Right cardiac atrium (tissue), 5 donors: ENCODE measurements around the gene ATP9A. TPM values are rescaled to one million over a fixed set of nuclear protein-coding genes. Genes with fewer than 3 reads are reported as not detected.
A peak's percentile ranks its signal among the peaks of the same experiment; 100 is the strongest.

Source experiments
- ATAC-seq, 2 donors: fragments of 200-7000 bp; cut with Tn5 transposase; one replicate each; pipeline versions ENCODE4 v1.8.0 to v1.9.1; 2020; ENCODE audit warnings: moderate library complexity in 2 of 2, mild to moderate bottlenecking in 1 of 2
- DNase-seq, 3 donors: peaks; one replicate each; pipeline ENCODE4 v3.0.0-alpha.2; 2020
- H3K27ac ChIP-seq: one replicate; pipeline ENCODE4 v1.5.1; 2013; ENCODE audit warnings: mild to moderate bottlenecking, low read length, control low read depth, moderate library complexity
- H3K27me3 ChIP-seq: one replicate; pipeline ENCODE4 v1.6.1; 2013; ENCODE audit not compliant: control insufficient read depth, insufficient read depth
- H3K4me1 ChIP-seq: one replicate; pipeline ENCODE4 v1.6.1; 2013; ENCODE audit warnings: low read length; ENCODE audit not compliant: control insufficient read depth, insufficient read depth
- H3K4me3 ChIP-seq: one replicate; pipeline ENCODE4 v1.5.1; 2013; ENCODE audit warnings: low read length, control low read depth
- H3K9me3 ChIP-seq: one replicate; pipeline ENCODE4 v1.6.1; 2013; ENCODE audit warnings: low read length; ENCODE audit not compliant: control insufficient read depth
- WGBS: extraction: QIAGEN DNeasy Blood & Tissue Kit; methylation state at CpG from one replicate; pipeline ENCODE4 v1.1.7; 2013; 5-methylcytosine and 5-hydroxymethylcytosine counted together
- intact Hi-C, 4 donors: fragments of 100-400 bp; cut with DNase I; formaldehyde crosslinking; loops; one replicate each; pipeline versions ENCODE4 v1.11.0 to v1.14.0; 2022 to 2023
- polyA plus RNA-seq: library from polyadenylated mRNA; stranded (reverse); fragments of 200-250 nt; gene quantifications from one replicate; pipeline ENCODE4 v1.2.3, GENCODE V29; 2013
- total RNA-seq, 4 donors: library from RNA; stranded (reverse); fragmentation: NEBNext Ultra II Directional; extraction: Animal tissue kit (Norgen Biotek cat#: 25700); gene quantifications; one replicate each; pipeline ENCODE4 v1.2.1, GENCODE V29; 2021
- donor health status: healthy with polysubstance abuse.
- donor health status: DM: no; HTN: yes; CAD: no.
- donor health status: DM: no; HTN: no; CAD: no.
- donor health status: DM: no; HTN: yes; CAD: no; lungs with severe emphysema.
- donor health status: DM: yes; HTN: yes; CAD: no.

The ATP9A gene
- total and polyA plus RNA-seq, 5 donors, result 6.2 to 23.9 (median 19.4) TPM

DNA sequence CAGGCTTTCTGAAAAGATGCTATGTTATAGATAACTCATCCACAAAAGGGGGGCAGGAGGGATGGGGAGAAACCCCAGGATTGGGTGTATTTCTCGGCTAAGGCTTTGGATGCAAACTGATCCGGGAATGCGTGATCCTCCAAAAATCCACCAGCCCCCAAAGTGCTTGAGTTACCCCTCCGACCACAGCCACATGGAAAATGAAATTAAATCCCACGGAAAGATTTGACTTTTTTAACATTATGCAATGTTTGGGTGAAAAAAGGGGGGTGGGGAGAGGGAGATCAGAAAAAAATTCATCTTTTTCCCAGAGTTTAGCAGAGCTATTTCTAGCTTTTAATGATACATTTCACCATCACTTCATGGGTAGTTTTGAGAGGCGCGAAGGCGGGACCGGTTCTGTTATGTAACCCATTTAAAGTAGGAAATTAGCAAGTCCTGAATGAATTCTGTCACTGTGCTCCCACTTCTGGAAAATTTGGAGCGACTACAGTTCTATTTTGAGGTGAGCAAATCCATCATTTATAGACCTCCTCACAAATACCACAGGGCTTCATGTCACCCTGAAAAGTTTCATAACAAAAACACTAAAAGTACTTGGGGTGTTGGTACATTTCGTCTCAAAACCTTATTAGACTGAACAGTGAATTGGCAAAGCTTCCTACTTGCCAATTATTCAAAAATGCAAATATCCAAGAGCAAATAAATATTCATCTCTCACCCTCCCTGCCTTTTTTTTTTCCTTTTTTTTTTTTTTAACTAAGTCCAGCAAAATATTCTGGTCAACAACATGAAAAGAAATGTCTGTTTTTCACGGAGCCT lies 173.7 kb downstream of the ATP9A start:
- no peak overlapping the region for H3K27ac ChIP-seq
- 57% methylated on average over 12 of the region's 12 CpGs for WGBS
- DNase-seq (peak in 1 of 3 donors; percentile 70), ATAC-seq (peak in 1 of 2 donors; percentile 24)
- no peaks in the 10 kb centered on the region for H3K4me1 ChIP-seq
- intact Hi-C loops, result loop anchor here (2.0 to 5.0 kb wide), 3 partner anchors 207 to 222 kb away; no protein-coding TSS in a partner anchor
- H3K4me3 ChIP-seq, result no peak overlapping the region
- H3K27me3 ChIP-seq, result no peaks in the 10 kb centered on the region
- H3K9me3 ChIP-seq, result no peaks in the 10 kb centered on the region

DNA sequence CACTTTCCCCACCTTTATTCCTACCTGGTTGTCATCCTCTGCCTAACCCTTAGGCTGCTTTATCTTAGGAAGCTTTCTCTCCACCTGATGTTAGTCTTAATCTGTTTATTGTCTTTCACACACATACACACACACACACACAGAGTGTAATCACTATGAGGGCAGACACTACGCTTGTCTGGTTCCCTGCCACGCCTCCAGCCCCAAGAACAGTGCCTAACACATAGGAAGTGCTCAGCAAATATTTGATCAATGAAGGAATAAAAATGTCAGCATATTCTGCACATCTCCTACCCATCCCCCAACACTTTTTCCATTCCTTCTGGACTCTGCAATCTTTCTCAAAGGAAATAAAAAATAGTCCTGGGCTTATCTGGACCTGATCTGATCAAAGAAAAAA lies 174.6 kb downstream of the ATP9A start:
- Histone ChIP-seq H3K4me1 (no peaks in the 10 kb centered on the region), H3K4me3 (no peak overlapping the region), H3K9me3 (no peaks in the 10 kb centered on the region), H3K27me3 (no peaks in the 10 kb centered on the region), H3K27ac (no peak overlapping the region)
- intact Hi-C loops, result no loop called here
- ATAC-seq, result no peak
- WGBS, result 97% methylated on average over 2 of the region's 2 CpGs
- DNase-seq, result no peak

DNA sequence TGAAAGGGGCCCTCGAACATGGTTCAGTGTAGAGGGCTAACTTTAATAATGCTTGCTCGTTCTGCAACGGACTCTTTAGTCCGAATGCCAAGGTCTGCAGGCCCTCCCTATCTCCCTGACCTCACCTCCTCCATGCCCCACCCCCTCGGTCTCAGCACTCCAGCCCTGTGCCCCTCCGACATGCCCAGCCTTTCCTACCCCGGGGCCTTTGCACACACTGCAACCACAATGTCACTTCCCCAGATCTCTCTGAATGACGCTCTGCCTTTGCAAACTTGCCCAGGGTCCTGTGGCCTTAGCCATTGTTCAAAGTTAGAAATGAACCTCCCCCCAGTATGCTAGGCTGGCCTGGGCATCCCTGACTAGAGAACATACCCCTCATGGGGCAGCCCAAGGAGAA lies 175.6 kb downstream of the ATP9A start:
- Histone ChIP-seq H3K4me1 (no peaks in the 10 kb centered on the region), H3K9me3 (no peaks in the 10 kb centered on the region), H3K4me3 (no peak overlapping the region), H3K27me3 (no peaks in the 10 kb centered on the region), H3K27ac (no peak overlapping the region)
- intact Hi-C loops, result no loop called here
- DNase-seq (no peak), ATAC-seq (no peak)
- WGBS, result 96% methylated on average over 8 of the region's 8 CpGs

DNA sequence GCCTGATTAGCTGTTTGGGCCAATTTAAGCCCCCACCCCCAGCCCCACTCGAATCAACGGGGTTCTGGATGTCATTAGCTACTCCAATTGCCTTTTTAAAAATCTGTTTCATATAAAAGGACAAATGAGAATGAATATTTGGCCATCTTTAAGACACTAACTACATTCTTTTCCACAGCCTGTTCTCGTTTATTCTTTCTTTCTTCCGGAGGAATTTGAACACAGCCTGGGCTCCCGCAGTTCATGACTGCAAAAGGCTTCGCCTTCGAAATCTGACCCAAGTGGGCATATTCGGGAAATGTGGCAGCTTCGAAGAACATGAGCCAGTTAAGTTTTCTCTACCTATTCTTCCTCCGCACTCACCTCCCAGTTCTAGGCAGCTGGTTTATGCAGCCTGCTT lies 176.3 kb downstream of the ATP9A start:
- Histone ChIP-seq H3K4me1 (no peaks in the 10 kb centered on the region), H3K4me3 (no peak overlapping the region), H3K27me3 (no peaks in the 10 kb centered on the region), H3K27ac (no peak overlapping the region), H3K9me3 (no peaks in the 10 kb centered on the region)
- WGBS, result 88% methylated on average over 10 of the region's 10 CpGs
- intact Hi-C loops, result no loop called here
- DNase-seq, result no peak
- ATAC-seq, result no peak

DNA sequence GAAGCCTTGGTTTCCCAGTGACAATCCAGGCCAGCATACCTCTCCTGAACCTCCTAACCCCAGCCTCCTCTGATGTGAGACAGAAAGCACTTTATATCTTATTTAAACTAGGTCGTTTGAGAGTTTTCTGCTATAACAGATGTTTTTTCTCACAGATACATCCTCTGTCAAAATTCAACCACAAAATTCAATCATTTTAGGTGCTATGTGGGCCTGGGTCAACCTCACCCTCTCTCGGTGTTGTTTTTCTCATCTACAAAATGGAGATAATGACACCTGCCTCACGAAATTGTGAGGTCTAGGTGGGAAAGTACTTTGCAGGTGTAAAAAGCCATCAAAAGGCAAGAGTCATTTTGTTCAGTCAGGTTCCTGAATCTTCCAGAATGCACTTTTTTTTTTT lies 179.4 kb downstream of the ATP9A start:
- H3K27me3 ChIP-seq, result no peaks in the 10 kb centered on the region
- DNase-seq (no peak), ATAC-seq (no peak)
- intact Hi-C loops, result no loop called here
- WGBS, result 66% methylated on average over 3 of the region's 3 CpGs
- no peaks in the 10 kb centered on the region for H3K9me3 ChIP-seq
- H3K4me3 ChIP-seq, result no peak overlapping the region
- no peak overlapping the region for H3K27ac ChIP-seq
- no peaks in the 10 kb centered on the region for H3K4me1 ChIP-seq

DNA sequence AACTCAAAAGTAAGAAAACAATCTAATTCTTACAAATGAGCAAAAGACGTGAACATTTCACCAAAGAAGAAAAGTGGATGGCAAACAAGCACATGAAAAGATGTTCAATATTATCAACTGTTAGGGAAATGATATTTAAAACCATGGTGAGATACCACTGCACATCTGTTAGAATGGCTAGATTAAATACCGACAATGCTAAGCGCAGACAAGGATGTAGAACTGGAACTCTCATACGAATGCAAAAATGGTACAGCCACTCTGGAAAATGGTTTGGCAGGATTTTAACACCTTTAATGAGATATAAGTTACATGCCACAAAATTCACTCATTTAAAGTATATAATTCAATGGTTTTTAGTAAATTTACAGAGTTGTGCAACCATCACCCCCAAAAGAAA lies 181.0 kb downstream of the ATP9A start:
- intact Hi-C loops, result no loop called here
- no peak for DNase-seq
- Histone ChIP-seq H3K27ac (no peak overlapping the region), H3K4me1 (no peaks in the 10 kb centered on the region), H3K9me3 (no peaks in the 10 kb centered on the region), H3K27me3 (no peaks in the 10 kb centered on the region), H3K4me3 (no peak overlapping the region)
- no peak for ATAC-seq
- WGBS, result 97% methylated on average over 4 of the region's 4 CpGs

DNA sequence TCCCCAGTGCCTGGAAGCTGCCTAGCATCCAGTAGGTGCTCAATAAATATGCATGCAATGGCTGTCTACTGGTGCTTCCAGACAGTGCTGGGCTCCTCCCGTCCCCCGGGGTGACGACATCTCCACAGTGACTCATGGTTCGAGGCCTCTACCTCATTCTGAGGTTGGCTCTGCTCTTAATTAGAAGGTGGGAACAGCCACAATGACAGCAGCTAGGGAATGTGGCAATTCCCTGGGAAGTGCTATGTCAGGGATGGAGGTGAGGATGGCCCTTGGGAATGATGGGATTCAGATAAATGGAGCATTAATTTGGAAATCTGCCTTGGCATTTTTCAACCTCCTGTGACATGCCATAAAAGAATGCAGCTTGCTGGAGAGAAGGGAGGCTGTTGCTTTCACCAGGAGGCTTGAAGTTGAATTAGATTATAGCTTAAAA lies 182.2 kb downstream of the ATP9A start:
- Histone ChIP-seq H3K4me1 (no peaks in the 10 kb centered on the region), H3K9me3 (no peaks in the 10 kb centered on the region), H3K4me3 (no peak overlapping the region), H3K27ac (no peak overlapping the region), H3K27me3 (no peaks in the 10 kb centered on the region)
- no peak for DNase-seq
- intact Hi-C loops, result no loop called here
- 73% methylated on average over 4 of the region's 4 CpGs for WGBS
- no peak for ATAC-seq

DNA sequence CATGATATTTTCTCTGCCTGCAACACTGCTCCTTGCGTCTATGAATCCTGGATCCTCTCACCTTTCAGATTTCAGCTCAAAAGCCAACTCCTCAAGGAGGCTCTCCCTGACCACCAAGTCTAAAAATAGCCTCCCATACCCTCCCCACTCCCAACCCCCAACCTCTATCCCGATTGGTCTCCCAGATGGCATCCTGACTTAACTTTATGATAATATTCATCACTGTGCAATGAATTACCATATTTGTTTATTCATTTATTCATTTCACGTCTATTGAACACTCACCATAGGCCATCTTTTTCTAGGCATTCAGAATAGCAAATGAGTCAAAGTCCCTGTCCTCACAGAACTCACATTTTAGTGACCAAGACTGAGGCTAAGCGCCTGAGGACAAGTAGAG lies 183.0 kb downstream of the ATP9A start:
- no peak overlapping the region for H3K4me3 ChIP-seq
- 81% methylated on average over 4 of the region's 4 CpGs for WGBS
- no peak for DNase-seq
- H3K4me1 ChIP-seq, result no peaks in the 10 kb centered on the region
- intact Hi-C loops, result no loop called here
- no peaks in the 10 kb centered on the region for H3K9me3 ChIP-seq
- H3K27ac ChIP-seq, result no peak overlapping the region
- no peaks in the 10 kb centered on the region for H3K27me3 ChIP-seq
- no peak for ATAC-seq

DNA sequence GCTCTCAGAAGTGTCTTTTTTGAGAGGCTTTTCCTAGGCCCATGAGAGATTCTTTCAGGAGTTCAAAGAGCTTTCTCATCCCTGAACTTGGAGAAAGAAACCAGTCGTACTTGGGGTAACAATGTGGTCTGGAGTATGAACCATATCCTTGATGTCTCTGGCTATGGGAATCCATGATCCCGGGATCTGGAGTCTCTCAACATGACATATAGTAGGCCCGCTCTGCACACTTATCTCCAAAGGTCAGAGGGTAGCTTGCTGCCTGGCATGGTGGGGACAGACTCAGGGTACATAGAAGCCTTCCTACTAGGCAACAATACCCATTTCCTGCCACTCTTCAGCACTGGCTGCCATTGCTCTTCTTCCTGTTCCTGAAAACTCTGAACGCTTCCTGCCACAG lies 183.5 kb downstream of the ATP9A start:
- no peak for ATAC-seq
- 88% methylated on average over 4 of the region's 4 CpGs for WGBS
- Histone ChIP-seq H3K27me3 (no peaks in the 10 kb centered on the region), H3K4me1 (no peaks in the 10 kb centered on the region), H3K4me3 (no peak overlapping the region), H3K9me3 (no peaks in the 10 kb centered on the region), H3K27ac (no peak overlapping the region)
- DNase-seq, result no peak
- intact Hi-C loops, result no loop called here

DNA sequence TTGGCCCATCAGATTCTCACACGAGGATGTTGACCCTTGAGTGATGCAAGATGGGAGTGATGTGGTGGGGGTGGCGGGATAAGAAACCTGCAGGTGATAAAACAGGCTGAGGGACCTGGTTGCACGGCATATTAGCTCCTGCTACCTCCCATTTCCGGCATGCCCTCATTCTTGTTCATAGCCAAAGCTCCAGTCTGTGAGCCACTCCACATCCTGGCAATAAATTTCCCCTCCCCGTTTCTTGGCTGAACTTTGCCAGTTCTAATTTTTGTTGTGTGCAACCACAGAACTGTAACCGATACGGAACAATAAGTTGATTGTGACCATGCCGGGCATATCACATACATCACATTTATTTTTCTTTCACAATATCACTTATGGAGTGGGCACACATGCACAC lies 184.1 kb downstream of the ATP9A start:
- H3K27ac ChIP-seq, result no peak overlapping the region
- H3K4me3 ChIP-seq, result no peak overlapping the region
- intact Hi-C loops, result no loop called here
- DNase-seq, result no peak
- no peak for ATAC-seq
- H3K4me1 ChIP-seq, result no peaks in the 10 kb centered on the region
- no peaks in the 10 kb centered on the region for H3K9me3 ChIP-seq
- H3K27me3 ChIP-seq, result no peaks in the 10 kb centered on the region
- WGBS, result 77% methylated on average over 8 of the region's 8 CpGs

DNA sequence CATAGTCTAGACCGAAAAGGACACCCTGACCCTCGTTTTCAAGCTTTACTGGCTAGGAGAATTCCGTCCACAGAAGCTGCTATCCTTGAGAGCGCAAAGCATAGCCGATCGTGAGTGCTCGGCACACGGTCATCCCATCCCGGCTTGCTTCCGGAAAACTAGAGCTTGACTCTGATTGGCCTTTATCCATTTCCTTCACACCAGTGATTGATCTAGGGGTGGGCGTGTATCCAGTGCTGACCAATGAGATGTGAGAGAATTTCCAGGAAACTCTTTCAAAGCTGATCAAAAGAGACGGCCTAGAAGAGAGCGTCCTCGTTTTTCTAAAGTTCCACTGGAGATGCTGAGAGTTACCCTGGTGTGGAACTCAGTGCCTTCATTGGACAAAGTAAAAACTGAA lies 184.7 kb downstream of the ATP9A start:
- Histone ChIP-seq H3K27me3 (no peaks in the 10 kb centered on the region), H3K27ac (no peak overlapping the region), H3K9me3 (no peaks in the 10 kb centered on the region), H3K4me3 (no peak overlapping the region), H3K4me1 (no peaks in the 10 kb centered on the region)
- intact Hi-C loops, result no loop called here
- ATAC-seq (no peak), DNase-seq (no peak)
- 96% methylated on average over 14 of the region's 14 CpGs for WGBS

DNA sequence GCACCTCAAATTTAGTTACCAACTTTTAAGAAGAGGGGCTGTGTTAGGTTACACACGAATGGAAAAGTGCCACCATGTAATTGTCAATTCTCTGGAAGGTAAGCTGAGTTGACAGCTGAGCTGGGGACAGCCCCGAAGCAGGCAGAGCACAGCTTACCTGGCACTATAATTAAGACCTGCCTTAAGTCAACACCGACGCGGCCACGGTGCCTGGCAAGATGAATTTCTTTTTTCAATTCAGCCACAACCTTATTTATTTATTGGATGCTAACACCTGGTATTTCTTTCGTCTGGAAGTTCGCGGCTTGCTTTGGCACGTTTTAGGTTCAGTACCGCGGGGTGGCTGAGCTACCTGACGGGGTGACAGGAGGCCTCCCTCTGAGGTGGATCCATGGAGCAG lies 185.1 kb downstream of the ATP9A start:
- 95% methylated on average over 13 of the region's 13 CpGs for WGBS
- intact Hi-C loops, result no loop called here
- H3K27ac ChIP-seq, result no peak overlapping the region
- DNase-seq (no peak), ATAC-seq (no peak)
- H3K27me3 ChIP-seq, result no peaks in the 10 kb centered on the region
- H3K9me3 ChIP-seq, result no peaks in the 10 kb centered on the region
- H3K4me3 ChIP-seq, result no peak overlapping the region
- no peaks in the 10 kb centered on the region for H3K4me1 ChIP-seq
